ENCODE results near the gene CRNKL1.

CRNKL1 gene

GRCh38 chr20:19991308-19991707 is 61.0 kb downstream of the CRNKL1 start:
- H3K4me3 ChIP-seq (ENCODE audit: low read depth, low read length) = no peak overlapping the region
- no peak for DNase-seq (ENCODE audit: low read depth)

GRCh38 chr20:19990850-19991249 is 61.4 kb downstream of the CRNKL1 start:
- H3K4me3 ChIP-seq (ENCODE audit: low read depth, low read length) = no peak overlapping the region
- no peak for DNase-seq (ENCODE audit: low read depth)

- H3K4me3 ChIP-seq (ENCODE audit: low read depth, low read length) = no peak overlapping the region
- DNase-seq (ENCODE audit: low read depth) = no peak
Measured at GRCh38 chr20:19987046-19987445, 65.2 kb downstream of the CRNKL1 start.

GRCh38 chr20:19986419-19986818 is 65.8 kb downstream of the CRNKL1 start:
- no peak for DNase-seq (ENCODE audit: low read depth)
- no peak overlapping the region for H3K4me3 ChIP-seq (ENCODE audit: low read depth, low read length)
